NCI-H2081 treated with DMSO at 0.1 percent for 48 hours (cell line): ENCODE measurements around the gene GCLC.
"Not testable (repeated sequence)": the region's sequence is repeated elsewhere in the genome, so short reads cannot be mapped to it uniquely, and the experiment has no call there.

Experiments
- DNase-seq: peaks from one replicate; lab custom pipeline; 2025; lab: John Stamatoyannopoulos, UW

GCLC gene

GRCh38 chr6:53556986-53557715, 12.2 kb upstream of the GCLC start:
- no peak for DNase-seq

DNA sequence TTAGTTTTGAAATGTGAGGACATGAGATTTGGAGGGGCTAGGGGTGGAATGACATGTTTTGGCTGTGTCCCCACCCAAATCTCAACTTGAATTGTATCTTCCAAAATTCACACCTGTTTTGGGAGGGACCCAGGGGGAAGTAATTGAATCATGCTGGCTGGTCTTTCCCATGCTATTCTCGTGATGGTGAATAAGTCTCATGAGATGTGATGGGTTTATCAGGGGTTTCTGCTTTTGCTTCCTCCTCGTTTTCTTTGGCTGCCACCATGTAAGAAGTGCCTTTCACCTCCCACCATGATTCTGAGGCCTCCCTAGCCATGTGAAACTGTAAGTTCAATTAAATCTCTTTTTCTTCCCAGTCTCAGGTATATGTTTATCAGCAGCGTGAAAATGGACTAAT, 8.7 kb upstream of the GCLC start:
- DNase-seq, result not testable (repeated sequence)

GRCh38 chr6:53551681-53552080, 6.8 kb upstream of the GCLC start:
- not testable (repeated sequence) for DNase-seq

- peak; percentile 77 for DNase-seq
Measured at GRCh38 chr6:53547811-53548496, 3.1 kb upstream of the GCLC start.

GRCh38 chr6:53547166-53547810, 2.4 kb upstream of the GCLC start:
- DNase-seq, result no peak

DNA sequence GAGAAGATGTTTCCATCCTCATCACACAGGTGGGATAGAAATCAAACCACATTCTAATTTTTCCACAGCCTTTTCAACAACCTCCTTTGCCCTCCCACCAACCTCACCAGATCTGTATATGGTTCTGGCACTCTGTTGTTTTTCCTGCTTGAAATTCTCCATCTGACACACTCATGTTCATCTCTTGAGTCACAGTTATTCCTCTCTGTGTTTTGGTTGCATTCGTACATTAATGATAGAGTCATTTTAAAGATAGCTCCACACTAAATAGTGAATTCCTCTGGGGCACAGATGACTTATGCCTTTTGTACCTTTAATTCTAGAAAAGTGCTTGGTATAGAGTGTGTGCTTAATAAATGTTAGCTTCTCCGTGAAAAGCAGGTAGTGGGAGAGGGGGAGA, 1.4 kb upstream of the GCLC start:
- no peak for DNase-seq

DNA sequence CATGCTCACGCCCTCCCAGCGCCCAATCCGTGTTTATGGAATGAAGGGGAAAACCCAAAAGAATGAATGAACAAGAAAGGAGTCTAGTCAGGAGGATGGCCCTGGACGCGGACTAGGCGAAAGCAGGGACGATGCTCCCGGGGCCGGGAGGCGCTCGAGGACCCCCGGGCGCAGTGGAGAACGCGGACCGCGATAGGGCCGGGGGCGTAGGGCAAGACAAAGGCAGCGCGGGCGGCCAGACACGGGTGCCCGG, 758 bp downstream of the GCLC start:
- DNase-seq, result no peak

GRCh38 chr6:53543359-53544216, 1.3 kb downstream of the GCLC start:
- DNase-seq, result no peak

- DNase-seq, result no peak
Measured at GRCh38 chr6:53541900-53542299, 3.0 kb downstream of the GCLC start.

DNA sequence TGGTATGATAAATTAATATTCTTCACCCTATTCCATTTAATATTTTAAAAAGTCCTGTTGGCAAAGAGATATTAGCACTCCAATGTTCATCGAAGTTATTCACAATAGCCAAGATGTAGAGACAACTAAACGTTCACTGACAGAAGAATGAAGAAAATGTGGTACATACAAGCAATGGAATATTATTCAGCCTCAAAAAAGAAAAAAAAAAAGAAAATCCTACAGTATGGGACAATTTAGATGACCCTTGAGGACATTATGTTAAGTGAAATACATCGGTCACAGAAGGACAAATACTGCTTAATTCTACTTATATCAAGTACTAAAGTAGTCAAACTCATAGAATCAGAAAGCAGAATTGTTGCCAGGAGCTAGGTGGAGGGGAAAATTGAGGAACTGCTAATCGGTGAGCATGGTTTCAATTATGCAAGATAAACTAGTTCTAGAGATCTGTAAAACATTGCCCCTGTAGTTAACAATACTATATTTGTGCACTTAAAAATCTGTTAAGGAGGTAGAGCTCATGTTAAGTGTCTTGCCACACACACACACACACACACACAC, 4.7 kb downstream of the GCLC start:
- no peak for DNase-seq

- no peak for DNase-seq
Measured at GRCh38 chr6:53539561-53539960, 5.3 kb downstream of the GCLC start.

DNA sequence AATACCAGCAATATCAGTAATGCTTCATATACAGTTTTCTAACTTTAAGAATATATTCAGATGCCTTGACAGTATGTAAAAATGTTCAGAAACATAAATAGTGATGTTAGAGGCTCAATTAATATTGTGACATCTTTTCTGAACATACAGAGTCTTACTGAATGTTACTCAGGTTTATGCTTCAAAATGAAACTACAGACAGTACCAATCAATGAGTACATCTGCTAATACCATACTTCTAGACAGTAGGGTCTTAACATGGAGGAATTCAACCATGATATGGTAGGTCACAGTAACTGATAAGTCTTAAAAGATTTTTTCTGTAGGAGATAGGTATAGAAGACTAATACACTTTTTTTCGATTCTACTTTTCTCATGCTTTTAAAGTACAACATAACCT, 8.3 kb downstream of the GCLC start:
- no peak for DNase-seq

GRCh38 chr6:53532942-53533341, 12.0 kb downstream of the GCLC start:
- DNase-seq, result no peak

- DNase-seq, result no peak
Measured at GRCh38 chr6:53532061-53532797, 12.7 kb downstream of the GCLC start.

GRCh38 chr6:53530780-53531386, 14.0 kb downstream of the GCLC start:
- DNase-seq, result no peak

DNA sequence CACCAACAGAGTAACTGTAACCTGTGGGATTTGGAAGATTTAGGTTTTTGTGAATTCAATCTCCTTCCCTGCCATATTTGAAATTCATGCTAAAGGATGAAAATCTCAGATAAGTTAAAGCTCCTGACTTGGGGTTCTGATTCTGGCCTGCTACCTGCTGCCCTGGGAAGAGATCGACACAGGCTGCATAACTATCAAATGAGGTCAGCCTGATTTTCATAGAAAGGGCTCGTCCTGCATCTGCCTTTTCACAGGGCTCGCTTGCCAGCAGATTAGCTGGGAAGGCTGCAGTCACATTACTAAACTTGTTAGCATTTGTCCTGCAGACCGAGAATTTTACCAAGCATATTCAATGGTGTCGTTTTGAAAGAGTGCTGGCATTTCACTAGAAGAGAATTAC, 14.6 kb downstream of the GCLC start:
- DNase-seq, result no peak

- no peak for DNase-seq
Measured at GRCh38 chr6:53529324-53530036, 15.4 kb downstream of the GCLC start.

GRCh38 chr6:53528107-53528506, 16.8 kb downstream of the GCLC start:
- DNase-seq, result no peak

GRCh38 chr6:53527249-53527765, 17.6 kb downstream of the GCLC start:
- DNase-seq, result no peak

- no peak for DNase-seq
Measured at GRCh38 chr6:53526000-53526399, 18.9 kb downstream of the GCLC start.
